PC-9 (cell line): Measurements from ENCODE around the gene HACE1.

Experiments
- CTCF ChIP-seq: fragments of 200-600 bp; sonication (generic); conservative IDR thresholded peaks from 2 replicates; pipeline ENCODE4 v1.6.1; 2017; ENCODE audit warnings: mixed run types, antibody characterized with exemption, mild to moderate bottlenecking, moderate library complexity
- EZH2 ChIP-seq: fragments of 200-600 bp; sonication (generic); IDR thresholded peaks from 2 replicates; pipeline ENCODE4 v1.8.0; 2017; ENCODE audit warnings: antibody characterized with exemption, low read depth

DNA sequence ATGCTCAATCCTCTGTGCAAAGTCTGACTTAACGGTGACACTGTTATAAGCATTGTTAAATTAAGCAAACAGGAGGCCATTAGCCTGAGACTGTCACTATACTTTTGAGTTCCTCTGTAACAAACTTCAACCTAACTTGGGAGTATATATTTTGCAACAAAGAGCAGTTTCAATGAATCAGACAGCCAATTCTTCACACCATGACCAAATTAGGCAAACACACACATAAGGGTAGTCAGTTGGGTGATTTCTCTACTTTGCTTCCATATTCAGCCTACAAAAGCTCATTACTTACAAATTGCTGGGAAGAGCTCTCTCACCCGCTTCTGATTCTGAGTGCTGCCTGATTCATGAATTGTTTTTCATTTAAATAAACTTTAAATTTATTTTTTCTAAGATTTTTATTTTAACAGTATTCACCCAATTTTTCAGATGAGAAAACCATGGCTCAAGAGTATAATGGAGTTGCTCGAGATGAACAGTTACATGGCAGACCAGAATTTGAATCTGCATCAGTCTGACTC, 60.5 kb downstream of the HACE1 start:
- TF ChIP-seq EZH2 = no peak
- TF ChIP-seq CTCF = no peak
